Tibial nerve (tissue), 3 donors: ENCODE measurements around the gene EPHA10.

Experiments used
- POLR2A ChIP-seq, 2 donors: fragments of 450-650 bp; IDR thresholded peaks; one replicate each; pipeline ENCODE4 v1.6.1; 2017; ENCODE audit warnings: antibody characterized with exemption in 2 of 2, mild to moderate bottlenecking in 2 of 2, moderate library complexity in 2 of 2
- TF ChIP-seq, protein P1 (sequence below), 5 experiments: fragments of 200-600 bp in 3 of 5; fragments of 450-650 bp in 2 of 5; sonication (generic) in 3 of 5; IDR thresholded peaks; one replicate each; pipeline ENCODE4 v1.5.1; 2016 to 2019; ENCODE audit warnings: antibody characterized with exemption in 5 of 5, mild to moderate bottlenecking in 3 of 5, moderate library complexity in 2 of 5

DNA sequence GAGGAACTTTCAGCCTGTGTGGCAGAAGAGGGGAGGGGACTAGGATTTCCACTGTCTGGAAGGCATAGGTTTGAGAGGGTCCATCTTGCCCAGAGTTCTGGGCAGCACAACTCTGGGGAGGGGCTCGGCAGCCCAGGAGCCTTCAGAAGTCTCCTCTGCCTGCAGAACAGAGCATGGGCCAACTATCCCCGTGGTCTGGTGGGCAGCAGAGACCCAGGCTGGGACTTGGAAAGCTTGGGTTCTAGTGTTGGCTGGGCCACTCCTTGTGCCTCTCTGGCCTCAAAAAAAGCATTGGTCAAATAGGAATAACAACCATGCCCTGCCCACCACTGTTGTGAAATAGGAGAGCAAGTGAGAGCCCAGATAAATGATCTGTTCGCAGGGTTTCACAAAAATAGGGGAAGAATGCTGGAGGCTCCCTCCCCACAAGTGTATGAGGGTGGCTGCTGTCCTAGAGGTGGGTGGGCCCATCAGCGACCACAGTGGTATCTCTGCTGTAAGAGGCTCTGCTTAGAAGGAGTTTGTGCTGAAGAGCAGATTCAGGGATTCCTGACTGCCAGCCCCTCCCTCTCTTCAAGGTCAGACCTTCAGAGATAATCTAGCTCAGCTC is 8.9 kb downstream of the EPHA10 start:
- no peak for TF ChIP-seq POLR2A (IDR thresholded peaks at IDR 0.05)
- TF ChIP-seq, protein P1, sequence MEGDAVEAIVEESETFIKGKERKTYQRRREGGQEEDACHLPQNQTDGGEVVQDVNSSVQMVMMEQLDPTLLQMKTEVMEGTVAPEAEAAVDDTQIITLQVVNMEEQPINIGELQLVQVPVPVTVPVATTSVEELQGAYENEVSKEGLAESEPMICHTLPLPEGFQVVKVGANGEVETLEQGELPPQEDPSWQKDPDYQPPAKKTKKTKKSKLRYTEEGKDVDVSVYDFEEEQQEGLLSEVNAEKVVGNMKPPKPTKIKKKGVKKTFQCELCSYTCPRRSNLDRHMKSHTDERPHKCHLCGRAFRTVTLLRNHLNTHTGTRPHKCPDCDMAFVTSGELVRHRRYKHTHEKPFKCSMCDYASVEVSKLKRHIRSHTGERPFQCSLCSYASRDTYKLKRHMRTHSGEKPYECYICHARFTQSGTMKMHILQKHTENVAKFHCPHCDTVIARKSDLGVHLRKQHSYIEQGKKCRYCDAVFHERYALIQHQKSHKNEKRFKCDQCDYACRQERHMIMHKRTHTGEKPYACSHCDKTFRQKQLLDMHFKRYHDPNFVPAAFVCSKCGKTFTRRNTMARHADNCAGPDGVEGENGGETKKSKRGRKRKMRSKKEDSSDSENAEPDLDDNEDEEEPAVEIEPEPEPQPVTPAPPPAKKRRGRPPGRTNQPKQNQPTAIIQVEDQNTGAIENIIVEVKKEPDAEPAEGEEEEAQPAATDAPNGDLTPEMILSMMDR (IDR thresholded peaks at IDR 0.05) = no peak
